Stomach (tissue), 4 donors: ENCODE measurements around the gene PADI6.

Experiments
- POLR2A ChIP-seq, 4 donors: fragments of 450-650 bp; IDR thresholded peaks; one replicate each; pipeline ENCODE4 v1.6.1; 2016; ENCODE audit warnings: antibody characterized with exemption in 4 of 4, control low read depth in 2 of 4, mild to moderate bottlenecking in 1 of 4, moderate library complexity in 1 of 4
- POLR2AphosphoS5 ChIP-seq, 3 donors: sonication (generic); formaldehyde crosslinking; IDR thresholded peaks; one replicate each; pipeline ENCODE4 v1.6.1; 2016; ENCODE audit warnings: antibody characterized with exemption in 3 of 3
- TF ChIP-seq, protein P1 (sequence below), 7 experiments: fragments of 450-650 bp in 4 of 7; fragments of 200-600 bp in 3 of 7; sonication (generic) in 3 of 7; IDR thresholded peaks; one replicate each; pipeline ENCODE4 v1.5.1; 2016 to 2019; ENCODE audit warnings: antibody characterized with exemption in 7 of 7, control low read depth in 2 of 7, mild to moderate bottlenecking in 1 of 7

DNA sequence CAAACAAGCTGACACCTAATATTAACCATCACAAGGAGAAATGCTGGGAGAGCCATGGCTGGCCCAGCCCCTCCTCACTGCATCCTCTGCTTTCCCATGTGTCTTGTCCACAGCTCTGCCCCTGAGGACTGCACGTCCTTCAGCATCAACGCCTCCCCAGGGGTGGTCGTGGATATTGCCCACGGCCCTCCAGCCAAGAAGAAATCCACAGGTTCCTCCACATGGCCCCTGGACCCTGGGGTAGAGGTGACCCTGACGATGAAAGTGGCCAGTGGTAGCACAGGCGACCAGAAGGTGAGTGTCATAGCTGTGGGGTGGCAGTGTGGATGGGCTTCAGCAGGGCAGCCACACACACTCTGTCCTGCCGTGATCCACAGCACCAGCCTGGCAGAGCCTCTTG lies 41.1 kb upstream of the PADI6 start:
- TF ChIP-seq, protein P1, sequence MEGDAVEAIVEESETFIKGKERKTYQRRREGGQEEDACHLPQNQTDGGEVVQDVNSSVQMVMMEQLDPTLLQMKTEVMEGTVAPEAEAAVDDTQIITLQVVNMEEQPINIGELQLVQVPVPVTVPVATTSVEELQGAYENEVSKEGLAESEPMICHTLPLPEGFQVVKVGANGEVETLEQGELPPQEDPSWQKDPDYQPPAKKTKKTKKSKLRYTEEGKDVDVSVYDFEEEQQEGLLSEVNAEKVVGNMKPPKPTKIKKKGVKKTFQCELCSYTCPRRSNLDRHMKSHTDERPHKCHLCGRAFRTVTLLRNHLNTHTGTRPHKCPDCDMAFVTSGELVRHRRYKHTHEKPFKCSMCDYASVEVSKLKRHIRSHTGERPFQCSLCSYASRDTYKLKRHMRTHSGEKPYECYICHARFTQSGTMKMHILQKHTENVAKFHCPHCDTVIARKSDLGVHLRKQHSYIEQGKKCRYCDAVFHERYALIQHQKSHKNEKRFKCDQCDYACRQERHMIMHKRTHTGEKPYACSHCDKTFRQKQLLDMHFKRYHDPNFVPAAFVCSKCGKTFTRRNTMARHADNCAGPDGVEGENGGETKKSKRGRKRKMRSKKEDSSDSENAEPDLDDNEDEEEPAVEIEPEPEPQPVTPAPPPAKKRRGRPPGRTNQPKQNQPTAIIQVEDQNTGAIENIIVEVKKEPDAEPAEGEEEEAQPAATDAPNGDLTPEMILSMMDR (IDR thresholded peaks at IDR 0.05), result no peak
- TF ChIP-seq POLR2AphosphoS5 (IDR thresholded peaks at IDR 0.05) (no peak), POLR2A (IDR thresholded peaks at IDR 0.05) (no peak)
